GM19463 (cell line): ENCODE results near the gene BMPER.

ENCODE experiments used
- ATAC-seq: cut with Tn5 transposase; IDR thresholded peaks from one replicate; pipeline ENCODE4 v1.9.1; 2021; ENCODE audit warnings: mild to moderate bottlenecking, moderate library complexity; ENCODE audit not compliant: unreplicated experiment

Gene BMPER

DNA sequence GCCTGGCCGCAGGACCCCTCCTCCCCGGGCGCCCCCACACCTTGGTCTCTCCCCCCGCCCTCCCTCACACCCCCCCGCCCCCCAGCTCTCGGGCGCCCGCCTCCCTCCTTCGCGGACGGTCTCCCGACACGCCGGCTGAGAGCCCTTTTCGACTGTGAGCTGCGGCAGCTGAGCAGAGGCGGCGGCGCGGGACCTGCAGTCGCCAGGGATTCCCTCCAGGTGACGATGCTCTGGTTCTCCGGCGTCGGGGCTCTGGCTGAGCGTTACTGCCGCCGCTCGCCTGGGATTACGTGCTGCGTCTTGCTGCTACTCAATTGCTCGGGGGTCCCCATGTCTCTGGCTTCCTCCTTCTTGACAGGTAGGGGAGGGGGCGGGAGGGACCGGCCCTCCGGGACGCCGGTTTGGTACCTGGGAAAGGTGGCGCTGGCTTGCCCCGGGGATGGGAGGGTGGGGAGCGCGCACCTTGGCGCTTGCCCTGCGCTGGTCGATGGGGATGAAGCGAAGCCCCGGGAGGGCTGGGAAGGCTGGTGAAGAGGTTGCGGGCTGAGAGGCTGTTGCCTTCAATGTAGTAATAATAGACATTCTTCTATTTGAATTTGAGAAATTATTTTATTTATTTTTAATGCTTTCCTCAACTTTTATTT is at the start of gene BMPER:
TSS of gene BMPER (plus strand) at position 151 of the 644 bp plus-strand sequence. CDS start at position 226, 75 bp downstream.
- ATAC-seq = no peak

DNA sequence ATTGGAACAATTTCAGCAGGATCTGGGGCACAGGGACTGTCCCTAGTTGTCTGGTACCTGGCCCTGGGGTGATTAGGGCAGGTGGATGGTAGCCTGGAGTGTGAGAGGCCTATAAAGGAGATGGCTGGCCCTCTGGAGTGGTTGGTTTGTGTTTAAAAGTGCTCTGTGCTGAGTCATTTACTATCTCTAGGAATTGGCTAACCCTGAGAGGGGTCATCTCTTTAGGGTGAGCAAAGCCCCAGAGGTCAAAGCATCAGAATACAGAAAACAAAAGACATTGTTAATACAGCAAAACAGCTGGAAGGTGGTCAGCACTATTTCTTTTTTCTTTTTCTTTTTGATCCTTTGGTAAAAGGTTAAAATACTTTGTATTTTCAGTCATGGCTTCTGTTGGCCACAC is 43.4 kb upstream of the BMPER start:
- ATAC-seq = no peak

DNA sequence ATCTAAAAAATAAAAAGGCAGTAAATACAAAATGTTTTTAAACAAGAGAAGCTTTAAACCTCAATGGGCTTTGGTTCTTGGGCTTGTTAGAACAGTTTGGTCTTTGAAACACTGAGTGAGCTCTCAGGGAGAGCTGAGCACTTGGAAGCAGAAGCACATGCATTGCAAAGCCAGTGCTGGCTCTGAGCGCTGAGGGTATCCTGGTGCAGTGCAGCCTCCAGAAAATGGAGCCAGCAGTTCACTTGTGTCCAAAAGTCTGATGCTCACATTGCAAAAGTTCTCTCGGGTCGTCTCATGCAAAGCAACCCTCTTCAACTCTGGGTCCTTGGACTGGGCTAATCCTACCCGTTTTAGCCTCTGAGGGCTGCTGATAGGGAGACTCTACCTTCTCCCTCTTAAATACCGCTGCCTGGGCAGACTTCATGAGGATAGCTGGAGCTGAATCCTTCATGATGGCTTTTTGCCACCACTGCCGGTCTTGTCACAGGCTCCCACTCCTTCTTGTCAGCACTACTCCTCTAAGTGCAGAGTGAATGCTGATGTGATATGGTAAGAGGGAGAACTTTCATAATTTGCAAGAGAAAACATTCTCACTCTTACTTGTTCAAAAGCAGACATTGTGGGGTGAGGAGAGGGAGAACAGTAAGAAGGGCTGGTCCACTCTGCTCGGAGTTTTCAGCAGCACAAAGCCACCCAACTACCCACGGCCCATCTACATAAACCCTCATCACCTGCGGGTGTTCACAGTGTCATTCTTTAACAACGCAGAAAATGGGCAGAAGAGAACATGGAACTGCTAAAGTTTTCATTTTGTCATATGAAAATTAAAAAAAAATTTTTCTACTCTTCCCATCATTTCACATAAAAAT is 42.2 kb upstream of the BMPER start:
- ATAC-seq = no peak

DNA sequence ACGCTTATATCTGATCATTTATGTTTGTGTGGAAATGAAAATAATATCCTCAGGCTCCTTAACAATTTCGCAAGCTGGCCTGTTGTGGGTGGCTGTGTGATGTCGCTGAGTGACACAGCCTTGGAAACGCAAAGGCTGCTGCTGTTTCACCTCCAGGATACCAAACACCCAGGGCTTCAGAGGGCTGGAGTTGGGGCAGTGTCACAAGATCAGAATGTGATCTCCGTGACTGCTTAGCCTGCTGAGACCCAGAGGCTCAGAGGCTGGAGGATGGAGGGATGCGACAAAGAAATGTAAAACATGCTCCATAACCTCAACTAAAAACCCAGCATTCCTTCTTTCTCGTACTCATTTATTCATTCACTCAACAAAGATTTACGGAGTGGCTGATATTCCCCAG is 37.2 kb upstream of the BMPER start:
- ATAC-seq = no peak

DNA sequence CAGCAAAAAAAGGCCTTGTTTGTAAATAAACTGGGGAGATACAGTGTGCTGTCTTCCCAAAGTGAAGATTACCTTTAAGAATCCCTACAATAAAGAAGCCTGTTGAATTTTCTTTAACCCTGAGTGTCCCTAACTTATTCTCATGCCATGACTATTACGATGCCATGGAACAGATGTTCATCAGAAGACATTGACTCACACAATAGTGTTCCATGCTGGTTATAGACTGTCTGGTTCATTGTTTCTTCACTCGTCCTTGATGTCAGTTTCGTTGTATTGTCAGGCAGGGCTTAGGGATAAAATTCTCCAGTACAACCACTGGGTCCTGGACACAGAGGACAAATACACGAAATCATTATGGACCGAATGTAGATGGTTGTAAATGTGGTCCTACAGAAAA is 36.2 kb upstream of the BMPER start:
- ATAC-seq = no peak

DNA sequence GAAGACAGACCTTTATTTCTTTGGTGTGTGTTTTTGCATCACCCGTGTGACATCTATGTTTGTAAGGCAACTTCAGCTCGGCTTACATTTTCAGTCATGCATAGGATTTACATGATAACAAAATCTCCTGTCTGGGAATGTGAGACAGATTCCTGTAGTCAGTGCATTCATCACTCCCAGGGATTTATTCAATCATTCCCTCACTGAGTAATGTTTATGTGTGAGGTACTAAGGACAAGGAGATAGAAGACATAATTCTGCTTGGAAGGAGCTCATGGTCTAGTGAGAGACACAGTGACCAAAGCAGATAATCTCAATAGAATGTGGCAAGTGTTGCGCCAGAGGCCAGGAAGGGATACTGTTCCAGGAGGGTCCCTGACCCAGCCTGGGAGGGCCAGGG is 35.2 kb upstream of the BMPER start:
- ATAC-seq = no peak

DNA sequence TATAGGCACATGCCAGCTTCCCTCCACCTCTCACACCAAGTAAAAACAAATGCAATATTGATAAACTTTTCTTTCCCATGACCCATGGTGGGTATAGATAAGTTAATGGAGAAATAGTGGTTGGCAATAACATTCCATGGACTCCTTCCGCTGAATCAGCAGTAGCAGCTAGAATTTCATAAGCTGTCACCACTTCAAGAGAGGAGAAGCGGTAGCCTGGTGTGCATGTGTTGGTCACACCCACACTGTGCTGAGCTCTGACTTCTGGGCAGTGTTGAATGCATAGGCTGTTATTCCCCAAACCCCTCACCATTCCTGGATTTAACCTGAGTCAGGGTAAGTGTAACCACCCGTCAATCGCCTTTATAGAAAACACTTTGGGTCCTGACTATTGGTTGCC is 32.5 kb upstream of the BMPER start:
- no peak for ATAC-seq

DNA sequence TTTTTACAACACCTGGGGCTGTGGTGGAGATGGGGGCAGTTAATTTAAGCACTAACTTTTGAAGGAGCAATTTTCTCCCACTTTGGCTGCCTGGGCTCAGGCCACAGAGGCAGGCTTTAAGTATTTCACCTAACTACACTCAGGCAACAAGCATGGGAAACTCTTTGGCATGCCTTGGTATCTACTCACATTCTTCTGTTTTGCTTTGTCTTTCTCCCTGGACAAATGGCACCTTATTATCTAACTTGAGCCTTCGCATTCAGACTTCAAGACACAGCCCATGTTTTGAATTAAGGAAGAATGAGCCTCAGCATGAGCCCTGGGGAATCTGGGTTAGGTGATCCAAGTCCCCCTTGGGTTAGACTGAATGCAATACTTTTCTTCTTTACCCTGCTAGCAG is 31.8 kb upstream of the BMPER start:
- no peak for ATAC-seq

DNA sequence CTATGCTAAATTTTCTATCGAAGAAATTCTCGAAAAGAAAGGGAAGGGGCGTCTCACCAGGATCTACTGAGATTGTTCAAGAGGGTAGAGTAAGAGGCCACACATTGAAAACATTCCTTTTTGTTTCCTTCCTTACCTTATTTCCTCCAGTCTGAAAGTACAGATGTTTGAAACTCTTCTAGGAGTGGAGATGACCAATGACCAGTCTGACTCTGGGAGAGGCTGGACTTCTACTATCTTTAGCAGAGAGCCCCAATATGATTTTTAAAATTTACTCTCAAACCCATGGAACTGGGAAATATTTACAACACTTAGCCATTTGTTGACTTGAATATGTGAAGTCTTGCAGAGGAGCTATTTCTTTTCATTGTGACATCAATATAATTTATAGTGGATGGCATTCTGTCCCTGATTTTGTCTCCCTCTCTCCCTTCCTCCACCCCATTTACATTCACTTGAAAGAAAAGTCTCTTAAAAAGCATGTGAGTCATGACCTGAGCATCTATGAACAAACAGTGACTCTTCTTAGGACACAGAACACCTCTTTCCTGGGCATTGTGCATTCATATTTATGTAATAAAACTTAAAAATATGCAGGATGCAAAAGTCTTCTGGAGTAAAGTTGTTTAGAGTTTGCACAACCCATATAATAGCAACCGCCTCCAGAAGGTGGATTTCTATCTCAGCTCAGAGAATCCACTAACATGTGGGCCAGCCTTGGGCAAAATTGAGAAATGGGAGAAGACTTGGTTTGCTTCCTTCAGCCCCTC is 31.2 kb upstream of the BMPER start:
- ATAC-seq = no peak

DNA sequence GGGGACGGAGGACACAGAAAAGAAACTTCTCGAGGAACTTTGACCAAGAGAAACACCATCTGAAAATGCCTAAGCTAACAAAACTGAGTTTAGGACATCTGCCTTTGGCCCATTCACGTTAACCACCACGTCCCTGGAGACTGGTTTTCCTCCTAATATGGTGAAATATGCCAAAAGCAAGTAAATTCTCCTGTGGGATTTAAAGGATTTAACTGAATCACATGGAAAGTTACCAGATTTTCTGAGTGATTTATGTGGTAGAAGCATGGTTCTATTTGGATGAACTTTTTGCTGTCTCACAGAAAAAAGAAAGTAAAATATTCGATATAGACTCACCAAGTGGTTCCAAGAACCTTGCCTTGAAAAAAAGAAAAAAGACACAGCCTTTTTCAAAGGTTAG is 30.4 kb upstream of the BMPER start:
- no peak for ATAC-seq

DNA sequence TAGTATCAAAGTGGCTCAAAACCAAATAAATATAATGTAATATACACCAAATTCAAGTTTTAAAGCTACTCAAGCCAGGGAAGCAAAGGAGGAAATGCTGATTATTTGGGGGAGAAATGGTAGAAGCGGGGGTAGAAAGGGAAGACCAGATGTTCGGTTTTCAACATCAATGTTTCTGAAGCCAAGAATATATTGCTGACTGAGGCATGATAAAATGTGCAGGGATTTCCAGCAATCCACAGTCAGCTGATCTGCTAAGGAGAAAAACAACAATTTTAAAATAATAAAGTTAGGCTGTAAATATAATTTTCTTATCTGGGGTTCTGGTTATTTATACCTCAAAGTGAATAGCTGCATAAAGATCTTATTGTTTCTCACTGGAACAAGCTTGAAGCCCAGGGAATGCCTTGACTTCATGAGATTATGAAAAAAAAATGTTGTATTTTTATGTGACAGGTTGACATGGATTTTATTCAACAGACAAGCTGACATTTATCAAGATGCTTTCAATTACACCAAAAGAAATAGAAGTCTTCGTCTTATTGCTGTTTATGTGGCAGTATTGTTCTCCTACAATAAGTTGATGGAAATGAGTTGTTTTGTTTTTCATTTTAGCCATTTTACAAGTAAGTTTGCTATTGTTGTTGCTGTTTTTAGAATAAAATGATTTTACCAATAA is 28.6 kb upstream of the BMPER start:
- no peak for ATAC-seq

DNA sequence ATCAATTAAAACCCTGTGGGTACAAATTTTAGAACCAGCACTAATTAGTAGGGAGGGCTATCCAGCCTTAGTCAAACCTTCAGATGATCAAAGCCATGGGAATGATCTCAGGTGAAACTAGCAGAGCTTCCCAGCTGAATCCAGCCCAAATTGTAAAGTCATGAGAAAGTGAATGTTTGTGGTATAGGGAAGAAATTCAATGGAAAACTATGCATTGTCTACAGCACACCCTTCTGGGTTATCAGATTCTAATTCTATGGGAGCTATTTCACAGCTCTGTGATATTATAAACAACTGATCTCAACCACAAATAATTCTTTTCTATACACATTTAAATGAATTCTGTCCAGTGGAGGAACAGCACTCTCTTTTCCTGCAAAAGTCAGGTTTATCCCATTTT is 24.6 kb upstream of the BMPER start:
- no peak for ATAC-seq

DNA sequence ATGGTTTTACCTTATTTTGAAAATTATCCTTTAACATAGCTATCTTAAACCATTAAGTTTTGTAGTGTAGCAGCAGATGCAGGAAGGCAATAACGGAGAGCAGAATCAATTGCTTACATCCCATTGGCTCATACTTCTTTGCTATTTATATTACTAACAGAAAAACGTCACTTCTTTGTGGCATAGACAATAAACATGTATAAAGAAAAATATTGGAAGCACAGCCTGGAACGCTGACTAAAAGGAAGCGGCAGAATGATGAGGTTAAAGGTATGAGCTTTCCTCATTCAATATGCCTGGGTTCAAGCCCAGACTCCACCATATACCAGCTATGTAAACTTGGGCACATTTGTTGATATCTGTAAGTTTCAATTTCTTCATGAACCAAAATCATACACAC is 24.0 kb upstream of the BMPER start:
- ATAC-seq = no peak

DNA sequence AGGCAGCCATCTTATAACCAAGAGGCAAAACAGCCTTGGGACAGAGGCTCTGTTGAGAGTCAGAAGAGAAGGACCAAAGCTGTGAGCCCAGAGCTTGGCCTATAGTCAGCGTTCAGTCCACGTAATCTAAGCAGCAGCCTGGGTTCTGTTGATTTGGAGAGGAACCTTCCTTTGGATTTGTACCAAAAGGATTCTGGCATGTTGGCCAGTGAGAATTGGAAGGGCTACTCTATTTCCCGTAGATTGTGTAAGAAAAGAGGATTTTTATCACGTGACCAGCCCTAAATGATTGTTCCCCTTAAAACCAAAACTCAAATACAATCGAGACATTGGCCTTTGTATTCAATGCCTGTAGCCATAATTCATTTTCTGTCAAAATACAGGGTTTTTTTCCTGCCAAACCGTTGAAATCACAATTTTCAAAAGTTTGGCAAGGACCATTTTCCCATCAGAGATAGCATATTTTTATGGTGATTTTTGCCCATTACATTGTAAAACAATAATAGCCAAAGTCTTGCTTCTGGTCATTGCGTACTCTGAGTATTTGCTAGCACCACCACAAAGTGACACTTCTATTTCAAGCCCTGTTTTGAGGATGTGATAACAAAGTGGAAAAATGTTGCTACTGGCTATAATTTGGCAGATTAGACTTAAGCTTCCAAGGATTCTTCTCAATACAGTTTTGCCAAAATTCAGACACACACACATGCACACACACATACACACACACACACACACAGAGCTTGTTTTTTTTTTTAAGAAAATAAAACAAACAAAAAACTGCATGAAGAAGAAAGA is 23.1 kb upstream of the BMPER start:
- ATAC-seq = no peak

DNA sequence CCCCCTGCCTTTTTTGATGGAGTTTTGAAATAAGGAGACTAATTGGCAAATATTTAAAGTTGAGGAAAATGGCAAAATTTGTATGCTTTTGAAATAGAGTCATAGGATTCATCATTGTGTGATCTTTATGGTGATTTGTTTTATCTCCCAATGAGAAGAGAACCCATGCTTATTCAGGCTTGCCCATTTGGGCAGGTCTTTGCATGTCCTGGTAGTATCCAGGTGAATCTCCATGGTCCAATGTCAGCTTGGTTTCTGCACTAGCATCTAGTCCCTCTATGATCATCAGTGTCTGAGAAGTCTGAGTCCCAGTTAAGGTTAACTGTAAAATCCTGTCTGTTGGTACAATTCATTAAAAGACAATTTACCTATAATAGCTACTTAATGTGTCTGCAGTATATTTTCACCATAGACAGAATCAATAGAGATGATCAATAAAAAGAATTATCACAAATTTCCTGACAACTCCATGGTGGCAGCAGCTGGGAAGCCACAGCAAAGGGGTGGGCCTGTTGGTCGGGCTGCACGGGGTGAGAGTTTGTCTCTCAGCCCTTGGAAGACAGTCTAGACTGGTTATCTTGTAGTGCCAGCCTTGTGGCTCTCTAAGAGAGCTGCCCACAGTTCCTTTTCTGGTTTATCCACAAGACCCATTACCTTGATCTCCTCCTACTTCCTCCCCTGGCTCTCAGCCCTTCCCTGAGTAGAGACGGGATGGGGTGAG is 22.2 kb upstream of the BMPER start:
- ATAC-seq = no peak

DNA sequence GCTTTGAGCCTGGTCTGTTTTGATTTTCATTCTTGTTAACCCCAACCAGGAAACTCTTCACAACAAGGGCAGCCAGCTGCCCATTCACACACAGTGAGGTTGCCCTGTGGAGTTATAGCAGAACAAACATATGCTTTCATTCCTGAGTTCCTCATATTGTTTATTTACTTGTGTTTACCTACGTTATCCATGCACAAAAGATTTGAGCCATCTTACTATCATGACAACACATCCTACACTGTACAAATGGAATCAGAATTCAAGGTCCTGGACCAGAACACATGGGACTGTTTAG is 21.7 kb upstream of the BMPER start:
- no peak for ATAC-seq

DNA sequence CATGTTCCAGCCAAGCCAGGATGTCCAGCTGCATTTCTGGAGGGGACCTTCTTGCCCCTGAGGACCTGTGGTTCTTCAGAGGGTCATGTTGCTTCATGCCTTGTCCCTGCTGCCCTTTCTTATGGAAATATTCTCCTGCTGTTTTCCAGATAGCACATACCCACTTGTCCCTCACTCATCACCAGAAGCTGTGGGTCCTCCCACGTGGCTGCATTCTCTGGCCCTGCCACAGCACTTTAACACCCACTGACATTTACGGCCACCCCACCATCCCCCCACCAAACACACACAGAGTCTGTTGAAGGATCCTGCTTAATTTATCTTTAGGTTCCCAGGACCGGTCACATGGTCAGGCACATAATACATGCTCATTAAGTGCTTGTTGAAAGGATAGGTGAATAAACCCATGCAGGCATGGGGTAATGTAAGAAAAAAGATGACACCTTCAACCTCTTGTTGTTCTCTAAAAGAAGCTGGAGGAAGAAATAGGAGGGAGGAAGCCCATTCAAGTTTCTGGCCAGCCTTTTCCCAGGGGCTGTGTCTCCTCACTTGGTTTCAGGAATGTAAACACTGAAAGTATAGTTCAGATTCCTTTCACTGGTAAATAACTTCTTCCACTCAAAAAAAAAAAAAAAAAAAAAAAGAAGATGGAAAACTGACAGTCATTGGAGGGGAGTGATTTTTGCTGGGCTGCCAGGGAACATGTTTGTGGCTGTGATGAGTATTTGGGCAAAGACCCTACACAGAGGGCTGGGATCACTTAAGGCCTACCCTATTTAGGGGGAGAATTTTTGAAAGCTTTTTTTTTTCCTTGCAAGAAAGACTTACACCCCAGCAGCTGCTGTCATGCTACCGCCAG is 19.8 kb upstream of the BMPER start:
- ATAC-seq = no peak

DNA sequence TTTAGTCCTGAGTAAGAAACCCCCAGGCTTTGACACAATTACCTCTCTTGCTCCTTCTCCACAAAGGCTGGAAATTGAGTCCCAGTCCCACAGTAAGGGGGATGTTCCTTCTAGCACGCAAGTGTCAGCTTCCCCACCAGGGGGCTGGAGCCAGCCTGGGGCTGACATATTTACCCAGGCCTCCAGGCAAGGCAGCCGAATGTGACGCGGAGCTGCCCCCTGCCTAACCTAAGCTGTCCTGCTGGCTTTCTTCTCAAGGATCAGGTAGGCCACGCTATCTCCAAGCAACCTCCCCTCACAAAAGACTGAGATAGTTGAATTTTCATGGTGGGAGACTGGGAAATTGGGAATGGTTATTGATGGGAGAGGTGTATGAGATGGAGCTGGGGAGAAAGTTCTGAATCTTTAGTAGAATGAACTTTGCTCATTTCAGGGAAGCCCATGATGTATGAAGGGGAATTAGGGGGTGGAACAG is 19.2 kb upstream of the BMPER start:
- ATAC-seq = no peak
